Ovary (tissue), 9 donors: ENCODE data around the gene SUPT4H1. TPM values are rescaled to one million over a fixed set of nuclear protein-coding genes. Genes with fewer than 3 reads are reported as not detected.

Source experiments
- DNase-seq, 5 donors: peaks; one replicate each; pipeline ENCODE4 v3.0.0-alpha.2; 2019 to 2020
- H3K27ac ChIP-seq, 2 donors: fragments of 200-600 bp; one replicate each; pipeline versions ENCODE4 v1.5.1 to v1.8.0; 2019 to 2022
- H3K27me3 ChIP-seq: fragments of 200-600 bp; one replicate; pipeline ENCODE4 v1.8.0; 2022
- H3K36me3 ChIP-seq: fragments of 200-600 bp; sonication (generic); one replicate; pipeline ENCODE4 v1.5.1; 2019
- H3K4me1 ChIP-seq: one replicate; pipeline ENCODE4 v1.8.1; 2013; ENCODE audit warnings: mild to moderate bottlenecking, moderate library complexity; ENCODE audit not compliant: insufficient read depth
- H3K4me3 ChIP-seq: fragments of 200-600 bp; sonication (generic); one replicate; pipeline ENCODE4 v1.5.1; 2017
- H3K9me3 ChIP-seq, 2 donors: fragments of 200-600 bp in 1 of 2; sonication (generic) in 1 of 2; one replicate each; pipeline versions ENCODE4 v1.5.1 to v1.8.1; 2013 to 2019; ENCODE audit warnings: mild to moderate bottlenecking in 1 of 2, moderate library complexity in 1 of 2
- EP300 ChIP-seq: sonication (generic); formaldehyde crosslinking; IDR thresholded peaks from one replicate; pipeline ENCODE4 v1.6.1; 2017; ENCODE audit warnings: antibody characterized with exemption
- POLR2A ChIP-seq: fragments of 450-650 bp; IDR thresholded peaks from one replicate; pipeline ENCODE4 v1.6.1; 2017; ENCODE audit warnings: antibody characterized with exemption, mild to moderate bottlenecking, moderate library complexity
- WGBS, 3 donors: extraction: QIAGEN DNeasy Blood & Tissue Kit in 1 of 3; methylation state at CpG; one replicate each; pipeline versions ENCODE4 v1.1.5 to v1.1.7; 2013 to 2017; 5-methylcytosine and 5-hydroxymethylcytosine counted together
- intact Hi-C, 4 donors: fragments of 100-400 bp; cut with DNase I; formaldehyde crosslinking; loops; one replicate each; pipeline versions ENCODE4 v1.11.0 to v1.15.1; 2022 to 2023
- polyA plus RNA-seq, 2 donors: library from polyadenylated mRNA; stranded (reverse); fragments of 200-250 nt in 1 of 2; fragments of 350-450 nt in 1 of 2; fragmentation: Illumina TruSeq in 1 of 2; extraction: RNeasy Lipid Tissue Mini Kit (QIAGEN cat#74804) in 1 of 2; gene quantifications; one replicate each; pipeline ENCODE4 v1.2.3, GENCODE V29; 2013 to 2014
- total RNA-seq, 7 donors: library from RNA; depleted of rRNA in 2 of 7; stranded (reverse); fragments of >200 nt in 2 of 7; fragmentation: NEBNext Ultra II Directional in 3 of 7; extraction: Animal tissue kit (Norgen Biotek cat#: 25700) in 3 of 7; gene quantifications; one replicate each; pipeline versions ENCODE4 v1.1.0 to v1.2.4, GENCODE V29; 2016 to 2023
- TF ChIP-seq, protein P1 (sequence below), 3 donors: fragments of 450-650 bp in 2 of 3; fragments of 200-600 bp in 1 of 3; IDR thresholded peaks; one replicate each; pipeline versions ENCODE4 v1.5.1 to v1.8.0; 2016 to 2022; ENCODE audit warnings: antibody characterized with exemption in 3 of 3, mild to moderate bottlenecking in 1 of 3
- donor health status: DM: no; HTN: no; CAD: no; lungs with moderate emphysema.
- donor health status: DM: no; HTN: no; CAD: no.
- donor health status: Bipolar disorder and iron deficiency.
- donor health status: DM: yes; HTN: yes; CAD: no.
- donor health status: DM: no; HTN: no; CAD: no.
- donor health status: DM: yes; HTN: yes; CAD: no.

Gene SUPT4H1
- total and polyA plus RNA-seq, 9 donors = 43.7 to 182 (median 66.0) TPM

DNA sequence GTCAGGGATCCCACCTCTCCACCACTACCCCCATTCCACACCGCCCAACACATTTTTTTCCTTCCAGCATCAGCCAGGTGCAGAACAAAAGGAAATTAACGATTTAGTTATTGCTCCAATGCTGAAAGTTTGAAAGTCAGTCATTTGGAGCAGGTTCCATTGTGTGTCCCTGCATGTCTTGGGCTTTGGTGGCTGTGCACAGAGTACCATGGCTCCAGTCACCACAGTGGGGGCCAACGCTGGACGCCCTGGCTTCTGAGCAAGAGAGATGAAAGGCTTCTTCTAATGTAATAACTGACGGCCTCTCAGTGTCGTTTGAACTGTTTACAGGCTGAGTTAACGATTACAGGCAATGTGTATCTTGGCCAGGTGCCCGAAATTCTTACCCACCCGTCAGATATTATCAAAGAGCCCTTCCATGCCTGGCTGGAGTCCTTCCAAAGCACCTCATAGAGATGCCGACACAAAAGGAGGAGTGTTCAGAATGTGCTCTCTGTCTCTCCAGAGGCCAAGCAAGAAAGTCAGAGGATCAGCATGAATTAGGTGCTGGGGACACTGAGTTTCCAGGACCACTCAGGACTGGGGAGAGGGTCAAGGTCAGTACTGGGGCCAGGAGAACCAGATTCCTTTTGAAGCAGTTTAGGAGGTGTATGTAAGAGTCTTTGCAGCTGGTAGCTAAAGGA lies 39.4 kb upstream of the SUPT4H1 start:
- H3K27ac ChIP-seq = no peak overlapping the region
- 14 to 19% (median 15%) methylated on average over 10 of the region's 10 CpGs for WGBS, 3 donors
- H3K36me3 ChIP-seq = no peaks in the 10 kb centered on the region
- no peak for DNase-seq
- H3K27me3 ChIP-seq = no peaks in the 10 kb centered on the region
- no peak overlapping the region for H3K4me3 ChIP-seq
- intact Hi-C loops = no loop called here
- TF ChIP-seq, protein P1, sequence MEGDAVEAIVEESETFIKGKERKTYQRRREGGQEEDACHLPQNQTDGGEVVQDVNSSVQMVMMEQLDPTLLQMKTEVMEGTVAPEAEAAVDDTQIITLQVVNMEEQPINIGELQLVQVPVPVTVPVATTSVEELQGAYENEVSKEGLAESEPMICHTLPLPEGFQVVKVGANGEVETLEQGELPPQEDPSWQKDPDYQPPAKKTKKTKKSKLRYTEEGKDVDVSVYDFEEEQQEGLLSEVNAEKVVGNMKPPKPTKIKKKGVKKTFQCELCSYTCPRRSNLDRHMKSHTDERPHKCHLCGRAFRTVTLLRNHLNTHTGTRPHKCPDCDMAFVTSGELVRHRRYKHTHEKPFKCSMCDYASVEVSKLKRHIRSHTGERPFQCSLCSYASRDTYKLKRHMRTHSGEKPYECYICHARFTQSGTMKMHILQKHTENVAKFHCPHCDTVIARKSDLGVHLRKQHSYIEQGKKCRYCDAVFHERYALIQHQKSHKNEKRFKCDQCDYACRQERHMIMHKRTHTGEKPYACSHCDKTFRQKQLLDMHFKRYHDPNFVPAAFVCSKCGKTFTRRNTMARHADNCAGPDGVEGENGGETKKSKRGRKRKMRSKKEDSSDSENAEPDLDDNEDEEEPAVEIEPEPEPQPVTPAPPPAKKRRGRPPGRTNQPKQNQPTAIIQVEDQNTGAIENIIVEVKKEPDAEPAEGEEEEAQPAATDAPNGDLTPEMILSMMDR (IDR thresholded peaks at IDR 0.05) = no peak
- TF ChIP-seq POLR2A (no peak), EP300 (no peak)
- H3K9me3 ChIP-seq = no peaks in the 10 kb centered on the region
- H3K4me1 ChIP-seq = no peaks in the 10 kb centered on the region

DNA sequence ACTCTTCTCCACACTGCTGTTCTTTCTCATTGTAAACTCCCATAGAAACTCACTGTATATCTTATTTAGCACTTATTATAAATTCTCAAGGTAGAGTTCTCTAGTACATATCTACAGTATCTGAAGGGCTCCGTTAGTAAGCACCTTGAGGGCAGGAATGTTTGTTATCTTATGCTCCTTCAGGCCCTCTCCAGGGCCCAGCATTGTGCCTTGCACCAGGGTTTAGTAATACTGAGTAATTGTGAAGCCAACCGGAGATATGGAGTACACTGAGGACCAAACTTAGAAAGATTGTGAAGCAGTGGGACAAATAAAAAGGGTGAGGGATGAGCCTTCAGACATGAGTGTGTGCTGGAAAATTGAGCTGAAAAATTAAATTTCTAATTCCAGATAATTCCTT lies 38.9 kb upstream of the SUPT4H1 start:
- H3K27ac ChIP-seq = no peak overlapping the region
- no peaks in the 10 kb centered on the region for H3K36me3 ChIP-seq
- TF ChIP-seq POLR2A (no peak), EP300 (no peak)
- TF ChIP-seq, protein P1 (IDR thresholded peaks at IDR 0.05) = no peak
- intact Hi-C loops = no loop called here
- H3K27me3 ChIP-seq = no peaks in the 10 kb centered on the region
- no peaks in the 10 kb centered on the region for H3K9me3 ChIP-seq
- DNase-seq = no peak
- H3K4me3 ChIP-seq = no peak overlapping the region
- WGBS, 3 donors = 73 to 80% (median 77%) methylated on average over 2 of the region's 2 CpGs
- H3K4me1 ChIP-seq = no peaks in the 10 kb centered on the region

DNA sequence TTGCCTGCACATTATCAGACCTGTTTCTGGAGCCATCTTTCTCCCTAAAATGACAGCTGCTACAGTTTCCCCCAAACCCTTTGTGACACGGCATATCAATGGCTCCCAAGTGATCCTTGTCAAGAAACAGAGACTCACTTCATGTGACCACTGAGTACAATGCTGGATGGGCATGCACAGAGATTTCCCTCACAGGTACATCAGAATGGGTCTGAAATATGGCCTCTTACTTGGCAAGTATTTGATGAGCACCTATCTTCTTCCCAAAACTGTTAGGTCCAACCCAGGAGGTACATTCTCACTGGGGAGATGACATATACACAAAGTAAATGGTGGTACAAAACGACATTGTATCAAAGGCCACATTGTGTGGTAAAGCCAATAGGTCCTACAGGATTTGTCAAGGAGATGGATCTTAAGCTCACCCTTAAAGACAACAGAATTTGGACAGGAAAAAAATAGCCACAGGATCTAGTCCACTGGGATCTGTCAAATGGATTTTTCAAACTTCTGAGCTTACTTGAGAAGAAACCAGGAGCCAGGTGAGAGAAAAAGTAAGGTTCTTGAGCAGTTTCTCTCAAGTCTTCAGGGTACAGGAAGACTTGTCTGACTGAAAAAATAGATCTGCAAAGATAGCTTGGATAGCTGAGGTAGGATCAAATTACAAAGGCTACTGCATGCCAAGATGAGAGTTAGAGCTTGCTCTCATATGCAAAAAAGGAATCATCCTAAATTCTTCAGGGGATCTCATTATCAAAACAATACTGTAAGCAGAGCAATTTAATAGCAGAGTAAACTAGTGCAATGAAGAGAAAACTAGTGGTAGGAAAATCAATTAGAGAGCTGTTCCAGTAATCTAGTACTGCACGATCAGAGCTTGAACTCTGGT lies 36.5 kb upstream of the SUPT4H1 start:
- H3K9me3 ChIP-seq = no peaks in the 10 kb centered on the region
- intact Hi-C loops = no loop called here
- 60 to 67% (median 65%) methylated on average over 3 of the region's 3 CpGs for WGBS, 3 donors
- H3K4me1 ChIP-seq = no peaks in the 10 kb centered on the region
- H3K27ac ChIP-seq = no peak overlapping the region
- TF ChIP-seq, protein P1 (IDR thresholded peaks at IDR 0.05) = no peak
- TF ChIP-seq EP300 (no peak), POLR2A (no peak)
- DNase-seq = no peak
- H3K36me3 ChIP-seq = no peaks in the 10 kb centered on the region
- H3K27me3 ChIP-seq = no peaks in the 10 kb centered on the region
- no peak overlapping the region for H3K4me3 ChIP-seq

DNA sequence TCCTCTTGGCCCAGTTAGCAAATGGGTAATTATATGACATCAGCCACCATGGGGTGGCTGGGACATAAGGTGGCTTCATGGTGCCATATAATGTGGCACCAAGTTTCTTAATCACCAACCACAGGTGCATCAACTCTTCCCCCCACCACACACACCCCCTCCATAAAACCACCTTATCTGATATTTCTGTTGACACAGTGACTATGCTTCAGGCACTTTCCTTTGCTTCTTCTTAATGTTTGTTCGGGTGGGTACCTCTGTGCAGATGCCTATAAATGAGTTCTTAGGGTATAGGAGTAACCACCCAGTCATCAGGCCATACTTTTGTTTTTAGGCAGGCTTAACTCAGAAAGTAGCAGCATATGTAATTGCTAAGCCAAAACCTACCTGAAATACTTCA lies 35.8 kb upstream of the SUPT4H1 start:
- no peaks in the 10 kb centered on the region for H3K36me3 ChIP-seq
- intact Hi-C loops = no loop called here
- no peaks in the 10 kb centered on the region for H3K27me3 ChIP-seq
- no peaks in the 10 kb centered on the region for H3K9me3 ChIP-seq
- H3K4me1 ChIP-seq = no peaks in the 10 kb centered on the region
- H3K4me3 ChIP-seq = no peak overlapping the region
- H3K27ac ChIP-seq = no peak overlapping the region
- TF ChIP-seq EP300 (no peak), POLR2A (no peak)
- TF ChIP-seq, protein P1 (IDR thresholded peaks at IDR 0.05) = no peak
- no peak for DNase-seq
- WGBS, 3 donors = 81 to 94% (median 89%) methylated on average over 1 of the region's 1 CpG
